ENCODE results near the gene C12orf76. TPM values are rescaled to one million over a fixed set of nuclear protein-coding genes. Genes with fewer than 3 reads are reported as not detected.
"Not testable (repeated sequence)": the region's sequence is repeated elsewhere in the genome, so short reads cannot be mapped to it uniquely, and the experiment has no call there.

The C12orf76 gene
- total RNA-seq, 1 experiment from 2014 or later, result 11.9 TPM

GRCh38 chr12:110058875-110059615 lies 10.7 kb upstream of the C12orf76 start:
- Histone ChIP-seq H3K27me3 (replicated peaks; ENCODE audit: control insufficient read depth, insufficient read depth, low read length) (no peaks in the 10 kb centered on the region), H3K4me3 (ENCODE audit: low read depth, low read length) (no peak overlapping the region), H3K4me1 (no peaks in the 10 kb centered on the region; the same call in 1 of the 2 replicates), H3K9me3 (no peaks in the 10 kb centered on the region), H3K36me3 (ENCODE audit: control insufficient read depth, insufficient read depth, low read length) (no peaks in the 10 kb centered on the region)
- H3K9me3 Mint-ChIP-seq (ENCODE audit: unreplicated experiment), result no peaks in the 10 kb centered on the region
- BruUV-seq (replicated peaks), result no TSS peak
- ChIA-PET CTCF (no interaction called here), POLR2A (no interaction called here)
- no peak overlapping the region for H3K27ac Mint-ChIP-seq (ENCODE audit: unreplicated experiment)
- no peaks in the 10 kb centered on the region for H3K36me3 Mint-ChIP-seq (ENCODE audit: insufficient read depth, unreplicated experiment)
- DNase-seq, result no peak
- intact Hi-C loops (cut with micrococcal nuclease; ENCODE audit: unreplicated experiment), result no loop called here
- TF ChIP-seq, protein P1, sequence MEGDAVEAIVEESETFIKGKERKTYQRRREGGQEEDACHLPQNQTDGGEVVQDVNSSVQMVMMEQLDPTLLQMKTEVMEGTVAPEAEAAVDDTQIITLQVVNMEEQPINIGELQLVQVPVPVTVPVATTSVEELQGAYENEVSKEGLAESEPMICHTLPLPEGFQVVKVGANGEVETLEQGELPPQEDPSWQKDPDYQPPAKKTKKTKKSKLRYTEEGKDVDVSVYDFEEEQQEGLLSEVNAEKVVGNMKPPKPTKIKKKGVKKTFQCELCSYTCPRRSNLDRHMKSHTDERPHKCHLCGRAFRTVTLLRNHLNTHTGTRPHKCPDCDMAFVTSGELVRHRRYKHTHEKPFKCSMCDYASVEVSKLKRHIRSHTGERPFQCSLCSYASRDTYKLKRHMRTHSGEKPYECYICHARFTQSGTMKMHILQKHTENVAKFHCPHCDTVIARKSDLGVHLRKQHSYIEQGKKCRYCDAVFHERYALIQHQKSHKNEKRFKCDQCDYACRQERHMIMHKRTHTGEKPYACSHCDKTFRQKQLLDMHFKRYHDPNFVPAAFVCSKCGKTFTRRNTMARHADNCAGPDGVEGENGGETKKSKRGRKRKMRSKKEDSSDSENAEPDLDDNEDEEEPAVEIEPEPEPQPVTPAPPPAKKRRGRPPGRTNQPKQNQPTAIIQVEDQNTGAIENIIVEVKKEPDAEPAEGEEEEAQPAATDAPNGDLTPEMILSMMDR (IDR thresholded peaks at IDR 0.05; ENCODE audit: insufficient read depth in 1 of 2, low read depth in 1 of 2, low read length in 1 of 2, severe bottlenecking in 1 of 2, unreplicated experiment in 1 of 2), result no peak
- no peak overlapping the region for H3K4me3 Mint-ChIP-seq (ENCODE audit: unreplicated experiment)
- peaks cover 9% of the 10 kb centered on the region for H3K4me1 Mint-ChIP-seq (ENCODE audit: low read depth, unreplicated experiment)
- no peaks in the 10 kb centered on the region for H3K27me3 Mint-ChIP-seq (ENCODE audit: insufficient read depth, unreplicated experiment)

- H3K27me3 ChIP-seq (replicated peaks; ENCODE audit: control insufficient read depth, insufficient read depth, low read length); POLR2A ChIA-PET; intact Hi-C loops (cut with micrococcal nuclease; ENCODE audit: unreplicated experiment); CTCF ChIA-PET; H3K4me1 Mint-ChIP-seq (ENCODE audit: low read depth, unreplicated experiment); H3K9me3 ChIP-seq; H3K4me3 ChIP-seq (ENCODE audit: low read depth, low read length); BruUV-seq (replicated peaks); H3K4me1 ChIP-seq; H3K4me3 Mint-ChIP-seq (ENCODE audit: unreplicated experiment); DNase-seq; H3K36me3 Mint-ChIP-seq (ENCODE audit: insufficient read depth, unreplicated experiment); H3K36me3 ChIP-seq (ENCODE audit: control insufficient read depth, insufficient read depth, low read length); H3K9me3 Mint-ChIP-seq (ENCODE audit: unreplicated experiment); H3K27ac Mint-ChIP-seq (ENCODE audit: unreplicated experiment); H3K27me3 Mint-ChIP-seq (ENCODE audit: insufficient read depth, unreplicated experiment): not testable (repeated sequence)
Measured at GRCh38 chr12:110056643-110057042, 8.3 kb upstream of the C12orf76 start.

DNA sequence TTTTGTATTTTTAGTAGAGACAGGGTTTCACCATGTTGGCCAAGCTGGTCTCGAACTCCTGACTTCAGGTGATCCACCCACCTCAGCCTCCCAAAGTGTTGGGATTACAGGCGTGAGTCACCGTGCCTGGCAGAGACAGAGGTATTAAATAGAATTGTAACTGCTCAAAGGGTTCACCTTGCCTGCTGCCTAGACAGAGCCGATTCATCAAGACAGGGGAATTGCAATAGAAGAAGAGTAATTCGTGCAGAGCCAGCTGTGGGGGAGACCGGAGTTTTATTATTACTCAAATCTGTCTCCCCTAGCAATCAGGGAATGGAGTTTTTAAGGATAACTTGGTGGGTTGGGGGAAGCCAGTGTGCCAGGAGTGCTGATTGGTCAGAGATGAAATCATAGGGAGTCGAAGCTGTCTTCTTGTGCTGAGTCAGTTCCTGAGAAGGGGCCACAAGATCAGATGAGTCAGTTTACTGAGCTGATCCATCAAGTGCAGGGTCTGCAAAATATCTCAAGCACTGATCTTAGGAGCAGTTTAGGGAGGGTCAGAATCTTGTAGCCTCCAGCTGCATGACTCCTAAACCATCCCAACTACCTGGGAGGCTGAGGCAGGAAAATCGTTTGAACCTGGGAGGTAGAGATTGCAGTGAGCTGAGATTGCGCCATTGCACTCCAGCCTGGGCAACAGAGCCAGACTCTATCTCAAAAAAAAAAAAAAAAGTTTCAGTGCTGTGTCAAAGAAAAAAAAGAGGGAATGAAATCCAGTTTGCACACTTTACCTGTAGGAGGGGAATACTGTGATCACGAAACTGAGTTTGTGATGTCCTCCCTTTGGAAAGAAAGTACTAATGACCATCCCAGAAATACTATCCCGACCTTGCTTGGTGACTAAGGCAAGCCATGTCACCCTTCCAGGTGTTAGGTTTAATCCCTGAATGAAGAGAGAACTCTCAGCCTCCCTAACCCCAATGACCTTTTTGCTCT lies 7.3 kb upstream of the C12orf76 start:
- H3K27ac Mint-ChIP-seq (ENCODE audit: unreplicated experiment); H3K27me3 Mint-ChIP-seq (ENCODE audit: insufficient read depth, unreplicated experiment); DNase-seq: not testable (repeated sequence)

GRCh38 chr12:110050927-110051326 lies 2.6 kb upstream of the C12orf76 start:
- no peaks in the 10 kb centered on the region for H3K9me3 ChIP-seq
- ChIA-PET CTCF (no interaction called here), POLR2A (no interaction called here)
- Mint-ChIP-seq H3K27me3 (ENCODE audit: insufficient read depth, unreplicated experiment) (no peaks in the 10 kb centered on the region), H3K36me3 (ENCODE audit: insufficient read depth, unreplicated experiment) (peaks cover 8% of the 10 kb centered on the region), H3K9me3 (ENCODE audit: unreplicated experiment) (no peaks in the 10 kb centered on the region), H3K4me1 (ENCODE audit: low read depth, unreplicated experiment) (peaks cover 8% of the 10 kb centered on the region), H3K4me3 (ENCODE audit: unreplicated experiment) (no peak overlapping the region), H3K27ac (ENCODE audit: unreplicated experiment) (no peak overlapping the region)
- no peaks in the 10 kb centered on the region for H3K27me3 ChIP-seq (replicated peaks; ENCODE audit: control insufficient read depth, insufficient read depth, low read length)
- intact Hi-C loops (cut with micrococcal nuclease; ENCODE audit: unreplicated experiment), result no loop called here
- H3K36me3 ChIP-seq (ENCODE audit: control insufficient read depth, insufficient read depth, low read length), result no peaks in the 10 kb centered on the region
- DNase-seq, result no peak
- no peak overlapping the region for H3K4me3 ChIP-seq (ENCODE audit: low read depth, low read length)
- no TSS peak for BruUV-seq (replicated peaks)
- H3K4me1 ChIP-seq, result peaks cover 22% of the 10 kb centered on the region
- TF ChIP-seq, protein P1 (IDR thresholded peaks at IDR 0.05; ENCODE audit: insufficient read depth in 1 of 2, low read depth in 1 of 2, low read length in 1 of 2, severe bottlenecking in 1 of 2, unreplicated experiment in 1 of 2), result no peak

More for the DNA sequence above, 7.3 kb upstream of the C12orf76 start:
- H3K36me3 Mint-ChIP-seq (ENCODE audit: insufficient read depth, unreplicated experiment); intact Hi-C loops (cut with micrococcal nuclease; ENCODE audit: unreplicated experiment); H3K4me3 Mint-ChIP-seq (ENCODE audit: unreplicated experiment); H3K27me3 ChIP-seq (replicated peaks; ENCODE audit: control insufficient read depth, insufficient read depth, low read length); H3K9me3 ChIP-seq; BruUV-seq (replicated peaks); H3K9me3 Mint-ChIP-seq (ENCODE audit: unreplicated experiment); H3K4me1 Mint-ChIP-seq (ENCODE audit: low read depth, unreplicated experiment); H3K4me3 ChIP-seq (ENCODE audit: low read depth, low read length); H3K36me3 ChIP-seq (ENCODE audit: control insufficient read depth, insufficient read depth, low read length); H3K4me1 ChIP-seq; POLR2A ChIA-PET; CTCF ChIA-PET: not testable (repeated sequence)

DNA sequence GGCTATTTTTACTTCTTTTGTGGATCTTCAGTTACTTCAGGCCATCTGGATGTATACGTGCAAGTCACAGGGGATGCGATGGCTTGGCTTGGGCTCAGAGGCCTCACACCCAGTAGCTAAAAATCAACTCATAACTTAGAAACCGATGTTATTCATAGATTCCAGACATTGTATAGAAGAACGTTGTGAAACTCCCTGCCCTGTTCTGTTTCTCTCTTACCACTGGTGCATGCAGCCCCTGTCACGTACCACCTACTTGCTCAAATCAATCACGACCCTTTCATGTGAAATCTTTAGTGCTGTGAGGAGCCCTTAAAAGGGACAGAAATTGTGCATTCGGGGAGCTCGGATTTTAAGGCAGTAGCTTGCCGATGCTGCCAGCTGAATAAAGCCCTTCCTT lies 1.3 kb upstream of the C12orf76 start:
- H3K27me3 Mint-ChIP-seq (ENCODE audit: insufficient read depth, unreplicated experiment); H3K4me1 Mint-ChIP-seq (ENCODE audit: low read depth, unreplicated experiment); H3K27me3 ChIP-seq (replicated peaks; ENCODE audit: control insufficient read depth, insufficient read depth, low read length); H3K36me3 ChIP-seq (ENCODE audit: control insufficient read depth, insufficient read depth, low read length); H3K36me3 Mint-ChIP-seq (ENCODE audit: insufficient read depth, unreplicated experiment); BruUV-seq (replicated peaks); CTCF ChIA-PET; H3K9me3 ChIP-seq; H3K4me3 Mint-ChIP-seq (ENCODE audit: unreplicated experiment); DNase-seq; H3K27ac Mint-ChIP-seq (ENCODE audit: unreplicated experiment); H3K4me3 ChIP-seq (ENCODE audit: low read depth, low read length); H3K9me3 Mint-ChIP-seq (ENCODE audit: unreplicated experiment): not testable (repeated sequence)
- H3K4me1 ChIP-seq, result peaks cover 22% of the 10 kb centered on the region
- POLR2A ChIA-PET, result interaction anchor here (0.5 kb wide), 1 partner anchor 236 kb away, joined by 8 read pairs; no protein-coding TSS in a partner anchor
- intact Hi-C loops (cut with micrococcal nuclease; ENCODE audit: unreplicated experiment), result loop anchor here (5.0 kb wide), 1 partner anchor 43 kb away; no protein-coding TSS in a partner anchor

Measured in Caco-2 (cell line).